Measurements from ENCODE around the gene HAUS5.

DNA sequence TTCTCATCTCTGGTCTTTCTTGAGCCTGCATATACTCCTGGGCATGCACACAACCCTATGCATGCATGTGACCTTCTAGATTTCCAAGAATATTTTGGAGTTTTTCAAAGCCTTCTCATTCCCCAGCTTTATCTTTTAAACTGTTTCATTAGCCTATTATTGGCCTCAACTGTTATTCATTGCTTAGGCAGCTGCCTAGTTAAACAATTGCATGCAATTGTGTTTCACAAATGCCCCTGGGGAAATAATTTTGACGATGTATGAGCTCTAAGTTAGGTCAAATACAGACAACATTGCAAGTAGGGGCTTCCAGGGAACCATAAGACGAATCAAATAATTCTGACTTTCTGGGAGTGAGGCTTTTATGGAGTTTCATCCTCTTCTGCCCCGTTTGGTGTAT, 51.4 kb downstream of the HAUS5 start:
- TF ChIP-seq, protein P1, sequence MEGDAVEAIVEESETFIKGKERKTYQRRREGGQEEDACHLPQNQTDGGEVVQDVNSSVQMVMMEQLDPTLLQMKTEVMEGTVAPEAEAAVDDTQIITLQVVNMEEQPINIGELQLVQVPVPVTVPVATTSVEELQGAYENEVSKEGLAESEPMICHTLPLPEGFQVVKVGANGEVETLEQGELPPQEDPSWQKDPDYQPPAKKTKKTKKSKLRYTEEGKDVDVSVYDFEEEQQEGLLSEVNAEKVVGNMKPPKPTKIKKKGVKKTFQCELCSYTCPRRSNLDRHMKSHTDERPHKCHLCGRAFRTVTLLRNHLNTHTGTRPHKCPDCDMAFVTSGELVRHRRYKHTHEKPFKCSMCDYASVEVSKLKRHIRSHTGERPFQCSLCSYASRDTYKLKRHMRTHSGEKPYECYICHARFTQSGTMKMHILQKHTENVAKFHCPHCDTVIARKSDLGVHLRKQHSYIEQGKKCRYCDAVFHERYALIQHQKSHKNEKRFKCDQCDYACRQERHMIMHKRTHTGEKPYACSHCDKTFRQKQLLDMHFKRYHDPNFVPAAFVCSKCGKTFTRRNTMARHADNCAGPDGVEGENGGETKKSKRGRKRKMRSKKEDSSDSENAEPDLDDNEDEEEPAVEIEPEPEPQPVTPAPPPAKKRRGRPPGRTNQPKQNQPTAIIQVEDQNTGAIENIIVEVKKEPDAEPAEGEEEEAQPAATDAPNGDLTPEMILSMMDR (conservative IDR thresholded peaks at IDR 0.05; ENCODE audit: low read length), result no peak
- no peak for TF ChIP-seq EZH2phosphoT487 (IDR thresholded peaks at IDR 0.05; ENCODE audit: borderline replicate concordance)

All from Loucy (cell line).